GM19023 (cell line): ENCODE data around the gene ASPM.
"Not testable (repeated sequence)": the region's sequence is repeated elsewhere in the genome, so short reads cannot be mapped to it uniquely, and the experiment has no call there.

Experiments used
- ATAC-seq: cut with Tn5 transposase; IDR thresholded peaks from one replicate; pipeline ENCODE4 v1.9.1; 2021; ENCODE audit warnings: mild to moderate bottlenecking, moderate library complexity; ENCODE audit not compliant: unreplicated experiment

Gene ASPM

GRCh38 chr1:197144570-197145325 is 1.7 kb downstream of the ASPM start:
- ATAC-seq = no peak

GRCh38 chr1:197143276-197143675 is 3.2 kb downstream of the ASPM start:
- no peak for ATAC-seq

- no peak for ATAC-seq
These were observed 4.9 kb downstream of the ASPM start for GRCh38 chr1:197141575-197141974.

GRCh38 chr1:197140121-197140520 is 6.3 kb downstream of the ASPM start:
- no peak for ATAC-seq

- no peak for ATAC-seq
These were observed 7.3 kb downstream of the ASPM start for GRCh38 chr1:197139169-197139568.

- ATAC-seq = no peak
These were observed 9.1 kb downstream of the ASPM start for GRCh38 chr1:197137322-197137721.

- ATAC-seq = no peak
These were observed 15.7 kb downstream of the ASPM start for GRCh38 chr1:197130677-197131304.

- ATAC-seq = no peak
These were observed 16.8 kb downstream of the ASPM start for GRCh38 chr1:197129698-197130097.

GRCh38 chr1:197127246-197127912 is 19.1 kb downstream of the ASPM start:
- ATAC-seq = no peak

GRCh38 chr1:197126691-197127090 is 19.8 kb downstream of the ASPM start:
- no peak for ATAC-seq

- no peak for ATAC-seq
These were observed 22.1 kb downstream of the ASPM start for GRCh38 chr1:197124376-197124775.

GRCh38 chr1:197116156-197116555 is 30.3 kb downstream of the ASPM start:
- ATAC-seq = no peak

GRCh38 chr1:197106869-197107268 is 39.6 kb downstream of the ASPM start:
- ATAC-seq = no peak

GRCh38 chr1:197103300-197103699 is 43.2 kb downstream of the ASPM start:
- ATAC-seq = no peak

GRCh38 chr1:197101978-197102377 is 44.5 kb downstream of the ASPM start:
- ATAC-seq = no peak

GRCh38 chr1:197100677-197101076 is 45.8 kb downstream of the ASPM start:
- ATAC-seq = no peak

GRCh38 chr1:197099444-197099843 is 47.0 kb downstream of the ASPM start:
- no peak for ATAC-seq

GRCh38 chr1:197096971-197097370 is 49.5 kb downstream of the ASPM start:
- ATAC-seq = not testable (repeated sequence)

GRCh38 chr1:197096137-197096536 is 50.3 kb downstream of the ASPM start:
- ATAC-seq = no peak

- no peak for ATAC-seq
These were observed 53.1 kb downstream of the ASPM start for GRCh38 chr1:197093226-197093885.

- ATAC-seq = no peak
These were observed 53.9 kb downstream of the ASPM start for GRCh38 chr1:197092491-197093023.
